GM18909 (cell line): ENCODE results near the gene TNC.

ENCODE experiments used
- ATAC-seq: cut with Tn5 transposase; IDR thresholded peaks from one replicate; pipeline ENCODE4 v1.9.1; 2021; ENCODE audit warnings: mild to moderate bottlenecking; ENCODE audit not compliant: unreplicated experiment, poor library complexity

The TNC gene

GRCh38 chr9:115117999-115118878 lies at the start of gene TNC:
Gene TNC, minus strand, starts transcription at chr9:115118157. Its CDS starts 27,139 bp downstream, at chr9:115091018.
- ATAC-seq: no peak

GRCh38 chr9:115167175-115167574 lies 49.2 kb upstream of the TNC start:
- ATAC-seq: no peak

GRCh38 chr9:115165233-115165632 lies 47.3 kb upstream of the TNC start:
- no peak for ATAC-seq

- no peak for ATAC-seq
Measured at GRCh38 chr9:115164511-115164974, 46.6 kb upstream of the TNC start.

- ATAC-seq: no peak
Measured at GRCh38 chr9:115162946-115163345, 45.0 kb upstream of the TNC start.

- ATAC-seq: no peak
Measured at GRCh38 chr9:115161446-115161845, 43.5 kb upstream of the TNC start.

- ATAC-seq: no peak
Measured at GRCh38 chr9:115158661-115159481, 40.9 kb upstream of the TNC start.

GRCh38 chr9:115157245-115157674 lies 39.3 kb upstream of the TNC start:
- no peak for ATAC-seq

GRCh38 chr9:115155037-115155436 lies 37.1 kb upstream of the TNC start:
- ATAC-seq: no peak

- ATAC-seq: no peak
Measured at GRCh38 chr9:115154617-115155016, 36.7 kb upstream of the TNC start.

GRCh38 chr9:115152281-115152820 lies 34.4 kb upstream of the TNC start:
- no peak for ATAC-seq

- no peak for ATAC-seq
Measured at GRCh38 chr9:115148721-115149120, 30.8 kb upstream of the TNC start.

- no peak for ATAC-seq
Measured at GRCh38 chr9:115146581-115147021, 28.6 kb upstream of the TNC start.

- no peak for ATAC-seq
Measured at GRCh38 chr9:115144706-115145105, 26.7 kb upstream of the TNC start.

- ATAC-seq: no peak
Measured at GRCh38 chr9:115143689-115144088, 25.7 kb upstream of the TNC start.

GRCh38 chr9:115142517-115143270 lies 24.7 kb upstream of the TNC start:
- no peak for ATAC-seq

- ATAC-seq: no peak
Measured at GRCh38 chr9:115142090-115142489, 24.1 kb upstream of the TNC start.

- no peak for ATAC-seq
Measured at GRCh38 chr9:115141612-115142011, 23.7 kb upstream of the TNC start.

GRCh38 chr9:115138151-115138550 lies 20.2 kb upstream of the TNC start:
- no peak for ATAC-seq

GRCh38 chr9:115137526-115137925 lies 19.6 kb upstream of the TNC start:
- ATAC-seq: no peak
